GM12878 (cell line): ENCODE measurements around the gene KLHL3. TPM values are rescaled to one million over a fixed set of nuclear protein-coding genes. Genes with fewer than 3 reads are reported as not detected.

Experiments used
- ATAC-seq: fragments of 200-7000 bp; cut with Tn5 transposase; 3 replicates; pipeline ENCODE4 v1.9.1; 2020; ENCODE audit warnings: mild to moderate bottlenecking, moderate library complexity
- BruUV-seq: library from RNA; stranded (reverse); fragments of 400-500 nt; replicated peaks from 2 replicates; lab custom pipeline; 2021; lab: Mats Ljungman, UMichigan
- CTCF ChIA-PET: fragments of 300-600 bp; sonication (Branson Sonifier 250); formaldehyde crosslinking; extraction: SDS; loops from one replicate; lab custom pipeline; 2021; ENCODE audit warnings: inconsistent platforms; lab: Yijun Ruan, JAX
- POLR2A ChIA-PET: fragments of 350-600 bp; formaldehyde crosslinking; extraction: SDS; loops from one replicate; lab custom pipeline; 2021; ENCODE audit warnings: inconsistent platforms; lab: Charles Lee
- RAD21 ChIA-PET: fragments of 300-600 bp; sonication (Branson Sonifier 250); formaldehyde crosslinking; loops from one replicate; lab custom pipeline; 2023; ENCODE audit warnings: antibody characterized with exemption; ENCODE audit not compliant: unreplicated experiment; lab: Charles Lee
- SMC1A ChIA-PET: fragments of 300-600 bp; sonication (Branson Sonifier 250); formaldehyde crosslinking; loops from one replicate; lab custom pipeline; 2023; ENCODE audit not compliant: unreplicated experiment, uncharacterized antibody; lab: Charles Lee
- DNase-seq: peaks from one replicate; pipeline ENCODE4 v3.0.0-alpha.2; 2011; ENCODE audit warnings: low read depth, low spot score
- FAIRE-seq: peaks from 3 replicates; lab custom pipeline; 2011; peaks lifted over from hg19 to GRCh38; lab: Jason Lieb, UNC
- H2AFZ ChIP-seq: 2 replicates; pipeline ENCODE4 v1.6.0; 2011; ENCODE audit warnings: low read depth, low read length, control low read depth; ENCODE audit not compliant: control insufficient read depth
- H3K27ac ChIP-seq: 2 replicates; pipeline ENCODE4 v1.5.1; 2011; ENCODE audit warnings: control low read depth; ENCODE audit not compliant: control insufficient read depth, insufficient read depth
- H3K27me3 ChIP-seq, 2 experiments: replicated peaks in 1 of 2; 2 replicates each; pipeline versions ENCODE4 v1.6.0 to v1.6.1; 2011; ENCODE audit warnings: low read length in 1 of 2; ENCODE audit not compliant: control insufficient read depth in 2 of 2, insufficient read depth in 2 of 2
- H3K36me3 ChIP-seq, 2 experiments: 2 replicates each; pipeline ENCODE4 v1.5.1; 2011; ENCODE audit warnings: low read length in 1 of 2; ENCODE audit not compliant: control insufficient read depth in 2 of 2, insufficient read depth in 2 of 2
- H3K4me1 ChIP-seq: 2 replicates; pipeline ENCODE4 v1.6.1; 2011; ENCODE audit warnings: mild to moderate bottlenecking, low read length, moderate library complexity, mixed read lengths; ENCODE audit not compliant: control insufficient read depth, insufficient read depth
- H3K4me2 ChIP-seq: 2 replicates; pipeline ENCODE4 v1.6.0; 2011; ENCODE audit warnings: control low read depth; ENCODE audit not compliant: control insufficient read depth, insufficient read depth
- H3K4me3 ChIP-seq: fragments of 200-600 bp; sonication (generic); 2 replicates; pipeline ENCODE4 v1.5.1; 2016
- H3K79me2 ChIP-seq: 2 replicates; pipeline ENCODE4 v1.6.0; 2011; ENCODE audit warnings: low read length; ENCODE audit not compliant: control insufficient read depth, insufficient read depth
- H3K9ac ChIP-seq: 2 replicates; pipeline ENCODE4 v1.8.0; 2011; ENCODE audit warnings: low read length, control low read depth, mixed read lengths; ENCODE audit not compliant: control insufficient read depth, insufficient read depth
- H3K9me3 ChIP-seq: replicated peaks from 3 replicates; pipeline ENCODE4 v1.5.1; 2011; ENCODE audit warnings: mild to moderate bottlenecking, low read length; ENCODE audit not compliant: control insufficient read depth, insufficient read depth
- H4K20me1 ChIP-seq: 2 replicates; pipeline ENCODE4 v1.6.0; 2011; ENCODE audit not compliant: control insufficient read depth, insufficient read depth
- ATF2 ChIP-seq: IDR thresholded peaks from 2 replicates; pipeline ENCODE4 v1.6.1; 2012; ENCODE audit warnings: low read length, inconsistent platforms
- BHLHE40 ChIP-seq, 2 experiments: fragments of 450-650 bp in 1 of 2; IDR thresholded peaks; 2 replicates each; pipeline ENCODE4 v1.6.1; 2011 to 2017; ENCODE audit warnings: low read depth in 2 of 2, borderline replicate concordance in 1 of 2, improper control_type of control experiment in 1 of 2, low read length in 1 of 2, mild to moderate bottlenecking in 1 of 2
- ESRRA ChIP-seq: IDR thresholded peaks from 2 replicates; pipeline ENCODE4 v1.6.1; 2012; ENCODE audit warnings: mild to moderate bottlenecking, low read length, improper control_type of control experiment
- FOXK2 ChIP-seq: fragments of 450-650 bp; IDR thresholded peaks from 2 replicates; pipeline ENCODE4 v1.6.1; 2017; ENCODE audit warnings: mild to moderate bottlenecking, moderate library complexity
- MTA2 ChIP-seq: fragments of 450-650 bp; IDR thresholded peaks from 2 replicates; pipeline ENCODE4 v1.6.1; 2016; ENCODE audit warnings: low read depth, mild to moderate bottlenecking, moderate library complexity
- NBN ChIP-seq: fragments of 450-650 bp; IDR thresholded peaks from 2 replicates; pipeline ENCODE4 v1.6.1; 2016
- NFXL1 ChIP-seq: fragments of 450-650 bp; IDR thresholded peaks from 2 replicates; pipeline ENCODE4 v1.6.1; 2017; ENCODE audit warnings: antibody characterized with exemption, mild to moderate bottlenecking, borderline replicate concordance
- POLR2A ChIP-seq: IDR thresholded peaks from 2 replicates; pipeline ENCODE4 v1.6.1; 2011; ENCODE audit warnings: low read depth, mild to moderate bottlenecking, low read length
- RAD21 ChIP-seq: IDR thresholded peaks from 2 replicates; pipeline ENCODE4 v1.6.1; 2011; ENCODE audit warnings: mild to moderate bottlenecking, low read depth, low read length, moderate library complexity; ENCODE audit not compliant: insufficient read depth
- SMAD1 ChIP-seq: fragments of 450-650 bp; IDR thresholded peaks from 2 replicates; pipeline ENCODE4 v1.6.1; 2018; ENCODE audit warnings: mild to moderate bottlenecking, low read depth; ENCODE audit not compliant: partially characterized antibody
- SREBF2 ChIP-seq: IDR thresholded peaks from 2 replicates; pipeline ENCODE4 v1.6.1; 2012; ENCODE audit warnings: mild to moderate bottlenecking, low read length
- TCF3 ChIP-seq: IDR thresholded peaks from 2 replicates; pipeline ENCODE4 v1.6.1; 2012; ENCODE audit warnings: low read depth, mild to moderate bottlenecking, low read length, borderline replicate concordance; ENCODE audit not compliant: insufficient read depth
- YBX1 ChIP-seq: fragments of 450-650 bp; IDR thresholded peaks from 2 replicates; pipeline ENCODE4 v1.6.1; 2016; ENCODE audit warnings: antibody characterized with exemption
- ZNF687 ChIP-seq: fragments of 450-650 bp; IDR thresholded peaks from 2 replicates; pipeline ENCODE4 v1.6.1; 2017; ENCODE audit warnings: mild to moderate bottlenecking, moderate library complexity
- WGBS: methylation state at CpG from one replicate; pipeline ENCODE4 v1.1.6; 2016; ENCODE audit warnings: low lambda C conversion rate; ENCODE audit not compliant: insufficient replicate concordance, insufficient coverage; ENCODE audit errors: missing lambda C conversion rate; 5-methylcytosine and 5-hydroxymethylcytosine counted together
- in situ Hi-C: fragments of 300-500 bp; cut with MboI; formaldehyde crosslinking; loops from 9 replicates; pipeline ENCODE4 v1.14.3; 2018; ENCODE audit warnings: mixed read lengths
- intact Hi-C: fragments of 100-400 bp; cut with micrococcal nuclease; formaldehyde crosslinking; loops from one replicate; pipeline ENCODE4 v1.14.2; 2022; ENCODE audit not compliant: unreplicated experiment
- polyA plus RNA-seq, 11 experiments: library from polyadenylated mRNA; depleted of rRNA in 4 of 11; unstranded in 6 of 11; stranded (reverse) in 5 of 11; fragments of >200 nt; fragmentation: Nextera tagmentation in 4 of 11; fragmentation: Illumina TruSeq in 1 of 11; extraction: Ambion mirVana in 4 of 11; extraction: Trizol in 1 of 11; gene quantifications; 1 replicate in 1 of 11; 2 replicates in 10 of 11; pipeline versions ENCODE4 v1.2.1 to v1.2.3, GENCODE V29; 2011 to 2016; ENCODE audit warnings: inconsistent platforms in 2 of 11, missing spikeins in 2 of 11, low read depth in 1 of 11
- total RNA-seq, 4 experiments: library from RNA; depleted of rRNA in 3 of 4; stranded (reverse); fragments of >200 nt in 3 of 4; fragmentation: Illumina TruSeq in 1 of 4; extraction: Trizol in 1 of 4; gene quantifications; 2 replicates each; pipeline versions ENCODE4 v1.2.1 to v1.2.3, GENCODE V29; 2013 to 2021
- TF ChIP-seq, protein P1 (sequence below): fragments of 150-350 bp; IDR thresholded peaks from 2 replicates; pipeline ENCODE4 v1.6.1; 2014; ENCODE audit warnings: mild to moderate bottlenecking, low read depth, low read length
- TF ChIP-seq, protein P2 (sequence below): IDR thresholded peaks from 2 replicates; pipeline ENCODE4 v1.6.1; 2011; ENCODE audit warnings: low read depth, low read length, improper control_type of control experiment, borderline replicate concordance
- TF ChIP-seq, protein P3 (sequence below): fragments of 450-650 bp; IDR thresholded peaks from 2 replicates; pipeline ENCODE4 v1.6.1; 2014; ENCODE audit warnings: mild to moderate bottlenecking

KLHL3 gene
- total and polyA plus RNA-seq, 10 of the 15 experiments (the other 5 are each of a cell fraction or from before 2014, with no cell fraction given), result 1.7 to 11.7 (median 5.6) TPM

DNA sequence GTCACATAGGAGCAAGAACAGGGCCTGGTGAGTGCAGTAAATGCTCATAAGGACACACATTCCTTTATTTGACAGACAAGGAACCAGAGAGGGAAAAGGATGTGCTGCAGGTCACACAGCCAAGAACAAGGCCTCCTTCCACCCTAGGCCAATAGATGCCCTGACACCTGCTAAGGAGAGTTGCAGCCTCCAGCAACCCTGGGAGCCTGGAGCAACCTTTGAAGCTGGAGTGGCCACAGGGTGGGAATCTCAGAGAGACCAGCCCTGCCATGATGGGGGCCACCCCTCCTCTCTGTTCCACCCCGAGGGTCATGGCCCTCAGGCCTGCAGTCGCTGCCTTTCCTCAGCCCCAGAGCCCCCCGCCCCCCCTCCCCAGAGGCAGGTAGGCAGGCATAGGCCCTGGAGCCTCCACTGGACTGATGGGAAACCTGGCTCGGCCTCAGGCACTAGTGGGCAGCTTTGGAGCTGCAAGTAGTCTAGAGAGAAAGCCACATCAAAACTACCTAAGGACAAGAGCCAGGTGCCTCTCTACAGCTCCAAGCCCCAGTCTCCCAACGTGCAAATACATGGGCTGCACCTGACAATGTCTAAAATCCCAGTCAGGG lies 120.6 kb downstream of the KLHL3 start:
- H3K79me2 ChIP-seq, result no peaks in the 10 kb centered on the region
- no peak overlapping the region for H3K27ac ChIP-seq
- no peaks in the 10 kb centered on the region for H3K9me3 ChIP-seq
- H3K27me3 ChIP-seq, result no peaks in the 10 kb centered on the region
- FAIRE-seq, result no peak
- intact Hi-C loops (no loop called here), in situ Hi-C loops (no loop called here)
- H2AFZ ChIP-seq, result no peak overlapping the region
- ChIA-PET POLR2A (no interaction called here), CTCF (no interaction called here), RAD21 (interaction anchor here (0.8 kb wide), 1 partner anchor 12 kb away, joined by 3 read pairs; no protein-coding TSS in a partner anchor), SMC1A (no interaction called here)
- H4K20me1 ChIP-seq, result no peaks in the 10 kb centered on the region
- H3K36me3 ChIP-seq, result no peaks in the 10 kb centered on the region
- H3K4me3 ChIP-seq, result no peak overlapping the region
- H3K4me1 ChIP-seq, result no peaks in the 10 kb centered on the region
- H3K4me2 ChIP-seq, result no peak overlapping the region
- H3K9ac ChIP-seq, result no peak overlapping the region
- DNase-seq, result no peak
- ATAC-seq, result no peak
- 15% methylated on average over 5 of the region's 5 CpGs for WGBS
- BruUV-seq, result no TSS peak
- TF ChIP-seq NBN (no peak), SMAD1 (no peak), YBX1 (no peak), MTA2 (no peak), POLR2A (no peak), ZNF687 (no peak), RAD21 (no peak), FOXK2 (no peak), SREBF2 (no peak), BHLHE40 (IDR thresholded peaks at IDR 0.05; ENCODE audit: borderline replicate concordance in 1 of 2, low read depth in 2 of 2, low read length in 1 of 2) (no peak), TCF3 (no peak), ESRRA (no peak), NFXL1 (no peak), ATF2 (no peak)
- TF ChIP-seq, protein P1, sequence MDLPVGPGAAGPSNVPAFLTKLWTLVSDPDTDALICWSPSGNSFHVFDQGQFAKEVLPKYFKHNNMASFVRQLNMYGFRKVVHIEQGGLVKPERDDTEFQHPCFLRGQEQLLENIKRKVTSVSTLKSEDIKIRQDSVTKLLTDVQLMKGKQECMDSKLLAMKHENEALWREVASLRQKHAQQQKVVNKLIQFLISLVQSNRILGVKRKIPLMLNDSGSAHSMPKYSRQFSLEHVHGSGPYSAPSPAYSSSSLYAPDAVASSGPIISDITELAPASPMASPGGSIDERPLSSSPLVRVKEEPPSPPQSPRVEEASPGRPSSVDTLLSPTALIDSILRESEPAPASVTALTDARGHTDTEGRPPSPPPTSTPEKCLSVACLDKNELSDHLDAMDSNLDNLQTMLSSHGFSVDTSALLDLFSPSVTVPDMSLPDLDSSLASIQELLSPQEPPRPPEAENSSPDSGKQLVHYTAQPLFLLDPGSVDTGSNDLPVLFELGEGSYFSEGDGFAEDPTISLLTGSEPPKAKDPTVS, result no peak
- TF ChIP-seq, protein P2, sequence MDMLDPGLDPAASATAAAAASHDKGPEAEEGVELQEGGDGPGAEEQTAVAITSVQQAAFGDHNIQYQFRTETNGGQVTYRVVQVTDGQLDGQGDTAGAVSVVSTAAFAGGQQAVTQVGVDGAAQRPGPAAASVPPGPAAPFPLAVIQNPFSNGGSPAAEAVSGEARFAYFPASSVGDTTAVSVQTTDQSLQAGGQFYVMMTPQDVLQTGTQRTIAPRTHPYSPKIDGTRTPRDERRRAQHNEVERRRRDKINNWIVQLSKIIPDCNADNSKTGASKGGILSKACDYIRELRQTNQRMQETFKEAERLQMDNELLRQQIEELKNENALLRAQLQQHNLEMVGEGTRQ, result no peak
- TF ChIP-seq, protein P3, sequence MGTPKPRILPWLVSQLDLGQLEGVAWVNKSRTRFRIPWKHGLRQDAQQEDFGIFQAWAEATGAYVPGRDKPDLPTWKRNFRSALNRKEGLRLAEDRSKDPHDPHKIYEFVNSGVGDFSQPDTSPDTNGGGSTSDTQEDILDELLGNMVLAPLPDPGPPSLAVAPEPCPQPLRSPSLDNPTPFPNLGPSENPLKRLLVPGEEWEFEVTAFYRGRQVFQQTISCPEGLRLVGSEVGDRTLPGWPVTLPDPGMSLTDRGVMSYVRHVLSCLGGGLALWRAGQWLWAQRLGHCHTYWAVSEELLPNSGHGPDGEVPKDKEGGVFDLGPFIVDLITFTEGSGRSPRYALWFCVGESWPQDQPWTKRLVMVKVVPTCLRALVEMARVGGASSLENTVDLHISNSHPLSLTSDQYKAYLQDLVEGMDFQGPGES, result no peak
